GM12878 (cell line): ENCODE measurements around the gene GGA2. TPM values are rescaled to one million over a fixed set of nuclear protein-coding genes. Genes with fewer than 3 reads are reported as not detected.
A peak's percentile ranks its signal among the peaks of the same experiment; 100 is the strongest.
"Not testable (repeated sequence)": the region's sequence is repeated elsewhere in the genome, so short reads cannot be mapped to it uniquely, and the experiment has no call there.

Experiments
- ATAC-seq: fragments of 200-7000 bp; cut with Tn5 transposase; 3 replicates; pipeline ENCODE4 v1.9.1; 2020; ENCODE audit warnings: mild to moderate bottlenecking, moderate library complexity
- BruUV-seq: library from RNA; stranded (reverse); fragments of 400-500 nt; replicated peaks from 2 replicates; lab custom pipeline; 2021; lab: Mats Ljungman, UMichigan
- CTCF ChIA-PET: fragments of 300-600 bp; sonication (Branson Sonifier 250); formaldehyde crosslinking; extraction: SDS; loops from one replicate; lab custom pipeline; 2021; ENCODE audit warnings: inconsistent platforms; lab: Yijun Ruan, JAX
- POLR2A ChIA-PET: fragments of 350-600 bp; formaldehyde crosslinking; extraction: SDS; loops from one replicate; lab custom pipeline; 2021; ENCODE audit warnings: inconsistent platforms; lab: Charles Lee
- RAD21 ChIA-PET: fragments of 300-600 bp; sonication (Branson Sonifier 250); formaldehyde crosslinking; loops from one replicate; lab custom pipeline; 2023; ENCODE audit warnings: antibody characterized with exemption; ENCODE audit not compliant: unreplicated experiment; lab: Charles Lee
- SMC1A ChIA-PET: fragments of 300-600 bp; sonication (Branson Sonifier 250); formaldehyde crosslinking; loops from one replicate; lab custom pipeline; 2023; ENCODE audit not compliant: unreplicated experiment, uncharacterized antibody; lab: Charles Lee
- DNase-seq: peaks from one replicate; pipeline ENCODE4 v3.0.0-alpha.2; 2011; ENCODE audit warnings: low read depth, low spot score
- FAIRE-seq: peaks from 3 replicates; lab custom pipeline; 2011; peaks lifted over from hg19 to GRCh38; lab: Jason Lieb, UNC
- H2AFZ ChIP-seq: 2 replicates; pipeline ENCODE4 v1.6.0; 2011; ENCODE audit warnings: low read depth, low read length, control low read depth; ENCODE audit not compliant: control insufficient read depth
- H3K27ac ChIP-seq: 2 replicates; pipeline ENCODE4 v1.5.1; 2011; ENCODE audit warnings: control low read depth; ENCODE audit not compliant: control insufficient read depth, insufficient read depth
- H3K27me3 ChIP-seq, 2 experiments: replicated peaks in 1 of 2; 2 replicates each; pipeline versions ENCODE4 v1.6.0 to v1.6.1; 2011; ENCODE audit warnings: low read length in 1 of 2; ENCODE audit not compliant: control insufficient read depth in 2 of 2, insufficient read depth in 2 of 2
- H3K36me3 ChIP-seq, 2 experiments: 2 replicates each; pipeline ENCODE4 v1.5.1; 2011; ENCODE audit warnings: low read length in 1 of 2; ENCODE audit not compliant: control insufficient read depth in 2 of 2, insufficient read depth in 2 of 2
- H3K4me1 ChIP-seq: 2 replicates; pipeline ENCODE4 v1.6.1; 2011; ENCODE audit warnings: mild to moderate bottlenecking, low read length, moderate library complexity, mixed read lengths; ENCODE audit not compliant: control insufficient read depth, insufficient read depth
- H3K4me2 ChIP-seq: 2 replicates; pipeline ENCODE4 v1.6.0; 2011; ENCODE audit warnings: control low read depth; ENCODE audit not compliant: control insufficient read depth, insufficient read depth
- H3K4me3 ChIP-seq: fragments of 200-600 bp; sonication (generic); 2 replicates; pipeline ENCODE4 v1.5.1; 2016
- H3K79me2 ChIP-seq: 2 replicates; pipeline ENCODE4 v1.6.0; 2011; ENCODE audit warnings: low read length; ENCODE audit not compliant: control insufficient read depth, insufficient read depth
- H3K9ac ChIP-seq: 2 replicates; pipeline ENCODE4 v1.8.0; 2011; ENCODE audit warnings: low read length, control low read depth, mixed read lengths; ENCODE audit not compliant: control insufficient read depth, insufficient read depth
- H3K9me3 ChIP-seq: replicated peaks from 3 replicates; pipeline ENCODE4 v1.5.1; 2011; ENCODE audit warnings: mild to moderate bottlenecking, low read length; ENCODE audit not compliant: control insufficient read depth, insufficient read depth
- H4K20me1 ChIP-seq: 2 replicates; pipeline ENCODE4 v1.6.0; 2011; ENCODE audit not compliant: control insufficient read depth, insufficient read depth
- CHD2 ChIP-seq: IDR thresholded peaks from 2 replicates; pipeline ENCODE4 v1.6.1; 2011; ENCODE audit warnings: low read depth, low read length, improper control_type of control experiment, borderline replicate concordance
- EP300 ChIP-seq, 2 experiments: fragments of 150-350 bp in 1 of 2; IDR thresholded peaks; 2 replicates each; pipeline ENCODE4 v1.6.1; 2011 to 2012; ENCODE audit warnings: low read depth in 2 of 2, low read length in 2 of 2, borderline replicate concordance in 1 of 2, improper control_type of control experiment in 1 of 2, inconsistent platforms in 1 of 2; ENCODE audit not compliant: control insufficient read depth in 1 of 2
- NBN ChIP-seq: fragments of 450-650 bp; IDR thresholded peaks from 2 replicates; pipeline ENCODE4 v1.6.1; 2016
- NR2C1 ChIP-seq: fragments of 450-650 bp; IDR thresholded peaks from 2 replicates; pipeline ENCODE4 v1.6.1; 2017; ENCODE audit warnings: antibody characterized with exemption, mild to moderate bottlenecking, moderate library complexity
- RAD51 ChIP-seq: fragments of 450-650 bp; IDR thresholded peaks from 2 replicates; pipeline ENCODE4 v1.6.1; 2016; ENCODE audit warnings: moderate library complexity, mild to moderate bottlenecking, inconsistent platforms
- RBBP5 ChIP-seq: fragments of 200-600 bp; sonication (generic); conservative IDR thresholded peaks from 2 replicates; pipeline ENCODE4 v1.6.1; 2016
- RUNX3 ChIP-seq: IDR thresholded peaks from 2 replicates; pipeline ENCODE4 v1.6.1; 2012; ENCODE audit warnings: low read length, inconsistent platforms
- STAT1 ChIP-seq: fragments of 450-650 bp; conservative IDR thresholded peaks from 2 replicates; pipeline ENCODE4 v1.6.1; 2014; ENCODE audit warnings: antibody characterized with exemption, mild to moderate bottlenecking
- TCF12 ChIP-seq: IDR thresholded peaks from 2 replicates; pipeline ENCODE4 v1.6.1; 2011; ENCODE audit warnings: low read depth, mild to moderate bottlenecking, low read length
- YY1 ChIP-seq: IDR thresholded peaks from 2 replicates; pipeline ENCODE4 v1.6.1; 2011; ENCODE audit warnings: low read depth, mild to moderate bottlenecking, low read length
- ZNF217 ChIP-seq: fragments of 450-650 bp; IDR thresholded peaks from 2 replicates; pipeline ENCODE4 v1.6.1; 2017; ENCODE audit warnings: antibody characterized with exemption, mild to moderate bottlenecking
- WGBS: methylation state at CpG from one replicate; pipeline ENCODE4 v1.1.6; 2016; ENCODE audit warnings: low lambda C conversion rate; ENCODE audit not compliant: insufficient replicate concordance, insufficient coverage; ENCODE audit errors: missing lambda C conversion rate; 5-methylcytosine and 5-hydroxymethylcytosine counted together
- in situ Hi-C: fragments of 300-500 bp; cut with MboI; formaldehyde crosslinking; loops from 9 replicates; pipeline ENCODE4 v1.14.3; 2018; ENCODE audit warnings: mixed read lengths
- intact Hi-C: fragments of 100-400 bp; cut with micrococcal nuclease; formaldehyde crosslinking; loops from one replicate; pipeline ENCODE4 v1.14.2; 2022; ENCODE audit not compliant: unreplicated experiment
- polyA plus RNA-seq, 11 experiments: library from polyadenylated mRNA; depleted of rRNA in 4 of 11; unstranded in 6 of 11; stranded (reverse) in 5 of 11; fragments of >200 nt; fragmentation: Nextera tagmentation in 4 of 11; fragmentation: Illumina TruSeq in 1 of 11; extraction: Ambion mirVana in 4 of 11; extraction: Trizol in 1 of 11; gene quantifications; 1 replicate in 1 of 11; 2 replicates in 10 of 11; pipeline versions ENCODE4 v1.2.1 to v1.2.3, GENCODE V29; 2011 to 2016; ENCODE audit warnings: inconsistent platforms in 2 of 11, missing spikeins in 2 of 11, low read depth in 1 of 11
- total RNA-seq, 4 experiments: library from RNA; depleted of rRNA in 3 of 4; stranded (reverse); fragments of >200 nt in 3 of 4; fragmentation: Illumina TruSeq in 1 of 4; extraction: Trizol in 1 of 4; gene quantifications; 2 replicates each; pipeline versions ENCODE4 v1.2.1 to v1.2.3, GENCODE V29; 2013 to 2021
- TF ChIP-seq, protein P1 (sequence below): fragments of 150-350 bp; IDR thresholded peaks from 2 replicates; pipeline ENCODE4 v1.6.1; 2014; ENCODE audit warnings: mild to moderate bottlenecking, low read depth, low read length
- TF ChIP-seq, protein P2 (sequence below), 3 experiments: IDR thresholded peaks in 2 of 3; conservative IDR thresholded peaks in 1 of 3; 2 replicates each; pipeline ENCODE4 v1.5.1; 2011; ENCODE audit warnings: low read depth in 3 of 3, low read length in 3 of 3, mild to moderate bottlenecking in 3 of 3, control low read depth in 2 of 3, moderate library complexity in 2 of 3, inconsistent platforms in 1 of 3, mixed read lengths in 1 of 3; ENCODE audit not compliant: control insufficient read depth in 2 of 3, insufficient read depth in 1 of 3; ENCODE audit errors: extremely low read depth in 1 of 3

Gene GGA2
- total and polyA plus RNA-seq, 10 of the 15 experiments (the other 5 are each of a cell fraction or from before 2014, with no cell fraction given), result 14.1 to 153 (median 86.6) TPM

DNA sequence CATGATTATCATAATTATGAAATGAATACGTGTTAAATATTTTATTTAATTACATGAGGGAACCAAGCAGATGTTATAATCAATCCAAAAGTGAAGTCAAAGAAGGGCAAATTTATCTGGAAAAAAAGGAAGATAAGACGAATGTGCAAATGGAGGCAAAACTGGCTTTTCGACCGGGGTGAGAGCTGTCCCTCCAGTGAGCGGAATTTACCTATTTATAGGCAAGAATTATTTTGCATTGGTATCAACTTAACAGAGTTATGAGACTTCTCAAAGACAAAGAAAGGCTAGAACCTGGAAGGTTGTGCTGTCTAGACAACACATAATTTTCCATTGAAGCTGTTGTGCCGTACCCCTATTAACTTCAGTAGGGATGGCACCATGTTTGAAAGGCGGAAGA, 1.4 kb upstream of the GGA2 start (continued):
- no peak for TF ChIP-seq EP300 (IDR thresholded peaks at IDR 0.05; ENCODE audit: borderline replicate concordance in 1 of 2, control insufficient read depth in 1 of 2, low read depth in 2 of 2, low read length in 2 of 2)
- no peak for TF ChIP-seq NR2C1
- no peak for TF ChIP-seq YY1
- TF ChIP-seq RAD51, result no peak

DNA sequence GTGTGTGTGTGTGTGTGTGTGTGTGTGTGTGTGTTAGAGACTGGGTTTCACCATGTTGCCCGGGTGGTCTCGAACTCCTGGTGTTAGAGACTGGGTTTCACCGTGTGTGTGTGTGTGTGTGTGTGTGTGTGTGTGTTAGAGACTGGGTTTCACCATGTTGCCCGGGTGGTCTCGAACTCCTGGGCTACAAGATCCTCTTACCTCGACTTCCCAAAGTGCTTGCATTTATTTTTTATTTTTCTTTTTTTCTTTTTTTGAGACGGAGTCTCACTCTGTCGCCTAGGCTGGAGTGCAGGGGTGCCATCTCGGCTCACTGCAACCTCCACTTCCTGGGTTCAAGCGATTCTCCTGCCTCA, 599 bp upstream of the GGA2 start:
- ATAC-seq, H3K36me3 ChIP-seq, BruUV-seq, FAIRE-seq, H3K27me3 ChIP-seq, RAD21 ChIA-PET, H3K9me3 ChIP-seq, intact Hi-C loops, SMC1A ChIA-PET, DNase-seq, in situ Hi-C loops: not testable (repeated sequence)
- Histone ChIP-seq H3K79me2 (peaks cover 48% of the 10 kb centered on the region), H3K9ac (peak overlapping the region; percentile 86), H3K4me1 (peaks cover 13% of the 10 kb centered on the region), H3K4me3 (peak overlapping the region; percentile 94; the same call in 1 of the 2 replicates), H4K20me1 (peaks cover 12% of the 10 kb centered on the region), H3K4me2 (peak overlapping the region; percentile 90), H3K27ac (peak overlapping the region; percentile 76), H2AFZ (peak overlapping the region; percentile 93)
- ChIA-PET CTCF (interaction anchor here (1.9 kb wide), 1 partner anchor 86 kb away, joined by 8 read pairs; no protein-coding TSS in a partner anchor), POLR2A (interaction anchor here (0.7 to 2.1 kb wide), 2 partner anchors 11 to 14 kb away, joined by 3 to 6 read pairs; no protein-coding TSS in a partner anchor)
- 45% methylated on average over 8 of the region's 10 CpGs for WGBS

DNA sequence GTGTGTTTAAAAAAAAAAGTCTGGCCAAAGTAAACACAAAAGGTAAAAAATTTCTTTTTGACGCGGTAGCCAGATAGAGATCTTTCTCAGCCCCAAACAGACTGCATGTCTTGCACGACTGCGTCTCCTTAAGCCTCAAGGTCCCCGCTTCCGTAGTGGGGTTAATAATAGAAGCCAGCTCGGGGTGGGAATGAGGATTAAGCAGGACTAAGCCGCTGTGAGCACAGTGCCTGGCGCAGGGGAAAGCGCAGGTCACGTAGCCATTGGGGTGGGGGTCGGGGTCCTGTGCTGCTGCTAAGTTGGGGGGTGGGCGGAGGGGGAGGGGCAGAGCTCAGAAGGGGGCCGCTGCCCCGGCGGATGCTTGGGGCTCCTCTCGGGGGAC, 521 bp downstream of the GGA2 start:
- 0% methylated on average over 10 of the region's 17 CpGs for WGBS
- ChIA-PET RAD21 (interaction anchor here (0.6 to 0.8 kb wide), 2 partner anchors 87 to 1377 kb away, joined by 3 to 4 read pairs; no protein-coding TSS in a partner anchor), CTCF (interaction anchor here (0.6 to 5.1 kb wide), 3 partner anchors 46 to 222 kb away, joined by 4 to 35 read pairs (median 8); partner anchors contain the start of genes EARS2 and UBFD1), POLR2A (interaction anchor here (1.6 to 2.1 kb wide), 2 partner anchors 8 to 10 kb away, joined by 4 to 6 read pairs; no protein-coding TSS in a partner anchor), SMC1A (interaction anchor here (6.1 kb wide), 1 partner anchor 10 kb away, joined by 48 read pairs; no protein-coding TSS in a partner anchor)
- Histone ChIP-seq H4K20me1 (peaks cover 16% of the 10 kb centered on the region), H3K4me1 (peaks cover 22% of the 10 kb centered on the region), H3K27me3 (no peaks in the 10 kb centered on the region), H3K27ac (peak overlapping the region; percentile 76), H3K9me3 (no peaks in the 10 kb centered on the region), H3K79me2 (peaks cover 59% of the 10 kb centered on the region), H3K9ac (peak overlapping the region; percentile 86), H3K36me3 (no peaks in the 10 kb centered on the region), H3K4me3 (peak overlapping the region; percentile 94), H3K4me2 (no peak overlapping the region), H2AFZ (no peak overlapping the region)
- intact Hi-C loops (loop anchor here (5.0 kb wide), 3 partner anchors 57 to 217 kb away; partner anchors contain the start of genes COG7 and NDUFAB1), in situ Hi-C loops (loop anchor here (10.0 kb wide), 1 partner anchor 335 kb away; no protein-coding TSS in a partner anchor)
- BruUV-seq, result no TSS peak
- no peak for FAIRE-seq
- peak; percentile 17 for ATAC-seq
- DNase-seq, result no peak
- TF ChIP-seq STAT1 (no peak), RBBP5 (no peak), NBN (no peak), ZNF217 (no peak), CHD2 (no peak), TCF12 (no peak), RUNX3 (no peak)
- TF ChIP-seq, protein P1, sequence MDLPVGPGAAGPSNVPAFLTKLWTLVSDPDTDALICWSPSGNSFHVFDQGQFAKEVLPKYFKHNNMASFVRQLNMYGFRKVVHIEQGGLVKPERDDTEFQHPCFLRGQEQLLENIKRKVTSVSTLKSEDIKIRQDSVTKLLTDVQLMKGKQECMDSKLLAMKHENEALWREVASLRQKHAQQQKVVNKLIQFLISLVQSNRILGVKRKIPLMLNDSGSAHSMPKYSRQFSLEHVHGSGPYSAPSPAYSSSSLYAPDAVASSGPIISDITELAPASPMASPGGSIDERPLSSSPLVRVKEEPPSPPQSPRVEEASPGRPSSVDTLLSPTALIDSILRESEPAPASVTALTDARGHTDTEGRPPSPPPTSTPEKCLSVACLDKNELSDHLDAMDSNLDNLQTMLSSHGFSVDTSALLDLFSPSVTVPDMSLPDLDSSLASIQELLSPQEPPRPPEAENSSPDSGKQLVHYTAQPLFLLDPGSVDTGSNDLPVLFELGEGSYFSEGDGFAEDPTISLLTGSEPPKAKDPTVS, result no peak
- TF ChIP-seq, protein P2, sequence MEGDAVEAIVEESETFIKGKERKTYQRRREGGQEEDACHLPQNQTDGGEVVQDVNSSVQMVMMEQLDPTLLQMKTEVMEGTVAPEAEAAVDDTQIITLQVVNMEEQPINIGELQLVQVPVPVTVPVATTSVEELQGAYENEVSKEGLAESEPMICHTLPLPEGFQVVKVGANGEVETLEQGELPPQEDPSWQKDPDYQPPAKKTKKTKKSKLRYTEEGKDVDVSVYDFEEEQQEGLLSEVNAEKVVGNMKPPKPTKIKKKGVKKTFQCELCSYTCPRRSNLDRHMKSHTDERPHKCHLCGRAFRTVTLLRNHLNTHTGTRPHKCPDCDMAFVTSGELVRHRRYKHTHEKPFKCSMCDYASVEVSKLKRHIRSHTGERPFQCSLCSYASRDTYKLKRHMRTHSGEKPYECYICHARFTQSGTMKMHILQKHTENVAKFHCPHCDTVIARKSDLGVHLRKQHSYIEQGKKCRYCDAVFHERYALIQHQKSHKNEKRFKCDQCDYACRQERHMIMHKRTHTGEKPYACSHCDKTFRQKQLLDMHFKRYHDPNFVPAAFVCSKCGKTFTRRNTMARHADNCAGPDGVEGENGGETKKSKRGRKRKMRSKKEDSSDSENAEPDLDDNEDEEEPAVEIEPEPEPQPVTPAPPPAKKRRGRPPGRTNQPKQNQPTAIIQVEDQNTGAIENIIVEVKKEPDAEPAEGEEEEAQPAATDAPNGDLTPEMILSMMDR (IDR thresholded peaks at IDR 0.05 in 2 of 3, conservative IDR thresholded peaks at IDR 0.05 in 1 of 3; ENCODE audit: control insufficient read depth in 2 of 3, extremely low read depth in 1 of 3, insufficient read depth in 1 of 3, low read depth in 3 of 3, low read length in 3 of 3), result no peak
